ENCODE results near the gene POTEJ.
"Not testable (repeated sequence)": the region's sequence is repeated elsewhere in the genome, so short reads cannot be mapped to it uniquely, and the experiment has no call there.

Gene POTEJ

DNA sequence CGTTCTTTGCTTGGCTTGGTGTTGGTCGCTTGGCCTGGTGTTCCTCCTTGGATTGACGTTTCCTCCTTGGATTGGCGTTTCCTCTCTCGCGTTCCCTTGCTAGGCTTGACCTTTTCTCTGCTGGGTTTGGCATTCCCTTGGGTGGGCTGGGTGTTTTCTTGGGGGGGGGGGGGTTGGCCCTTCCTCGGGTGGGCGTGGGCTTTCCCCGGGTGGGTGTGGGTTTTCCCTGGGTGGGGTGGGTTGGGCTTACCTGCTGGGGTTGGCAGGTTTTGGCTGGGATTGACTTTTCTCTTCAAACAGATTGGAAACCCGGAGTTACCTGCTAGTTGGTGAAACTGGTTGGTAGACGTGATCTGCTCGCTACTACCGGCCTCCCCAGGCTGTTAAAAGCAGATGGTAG is at the start of gene POTEJ:
Gene POTEJ, plus strand, starts transcription at position 301 of the 400 bp plus-strand sequence. Its CDS starts 93 bp downstream, at position 394.
- ATAC-seq: not testable (repeated sequence)

DNA sequence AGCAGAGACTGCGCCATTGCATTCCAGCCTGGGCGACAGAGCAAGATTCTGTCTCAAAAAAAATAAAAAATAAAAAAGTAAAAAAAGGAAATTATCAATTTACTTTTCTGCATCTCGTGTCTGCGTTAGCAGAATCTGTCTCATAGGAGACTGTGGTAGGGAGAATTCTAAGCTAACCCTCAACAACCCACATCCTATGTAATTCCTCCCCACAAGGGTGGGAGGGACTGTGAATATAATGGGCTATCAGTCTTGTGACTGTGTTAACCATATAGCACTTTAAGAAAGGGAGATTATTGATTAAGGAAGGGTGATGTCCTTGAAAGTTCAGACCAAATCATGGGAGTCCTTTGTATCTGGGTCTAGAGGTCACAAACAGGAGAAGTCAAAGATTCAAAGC is 45.1 kb upstream of the POTEJ start:
- ATAC-seq: not testable (repeated sequence)

DNA sequence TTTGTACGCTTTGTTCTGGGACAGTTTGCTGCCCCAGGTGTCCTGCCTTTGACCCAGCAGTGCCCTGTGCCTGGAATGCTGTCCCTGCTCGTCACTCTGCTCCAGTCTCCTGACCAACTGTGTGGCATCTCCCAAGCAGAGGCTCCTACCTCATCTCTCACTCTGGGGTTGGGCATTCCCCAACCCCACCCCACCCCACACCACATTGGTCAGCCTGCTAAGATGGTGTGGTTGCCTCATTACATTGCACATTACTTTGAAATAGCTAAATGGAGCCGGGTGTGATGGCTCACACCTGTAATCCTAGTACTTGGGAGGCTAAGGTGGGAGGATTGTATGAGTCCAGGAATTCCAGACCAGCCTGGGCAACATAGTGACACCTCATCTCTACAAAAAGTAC is 39.3 kb upstream of the POTEJ start:
- not testable (repeated sequence) for ATAC-seq

DNA sequence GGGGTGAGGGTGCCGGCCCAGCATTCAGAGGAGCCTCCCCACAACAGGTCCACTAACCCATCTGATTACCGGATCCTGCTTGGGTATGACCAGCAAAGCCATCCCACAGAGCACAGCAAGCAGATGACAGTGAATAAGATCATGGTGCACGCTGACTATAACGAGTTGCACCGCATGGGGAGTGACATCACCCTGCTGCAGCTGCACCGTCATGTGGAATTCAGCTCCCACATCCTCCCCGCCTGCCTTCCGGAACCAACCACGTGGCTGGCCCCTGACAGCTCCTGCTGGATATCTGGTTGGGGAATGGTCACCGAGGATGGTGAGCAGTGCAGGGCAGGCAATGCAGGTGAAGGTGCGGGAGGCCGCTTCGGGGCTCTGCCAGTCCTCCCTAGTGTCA is 37.0 kb upstream of the POTEJ start:
- not testable (repeated sequence) for ATAC-seq

DNA sequence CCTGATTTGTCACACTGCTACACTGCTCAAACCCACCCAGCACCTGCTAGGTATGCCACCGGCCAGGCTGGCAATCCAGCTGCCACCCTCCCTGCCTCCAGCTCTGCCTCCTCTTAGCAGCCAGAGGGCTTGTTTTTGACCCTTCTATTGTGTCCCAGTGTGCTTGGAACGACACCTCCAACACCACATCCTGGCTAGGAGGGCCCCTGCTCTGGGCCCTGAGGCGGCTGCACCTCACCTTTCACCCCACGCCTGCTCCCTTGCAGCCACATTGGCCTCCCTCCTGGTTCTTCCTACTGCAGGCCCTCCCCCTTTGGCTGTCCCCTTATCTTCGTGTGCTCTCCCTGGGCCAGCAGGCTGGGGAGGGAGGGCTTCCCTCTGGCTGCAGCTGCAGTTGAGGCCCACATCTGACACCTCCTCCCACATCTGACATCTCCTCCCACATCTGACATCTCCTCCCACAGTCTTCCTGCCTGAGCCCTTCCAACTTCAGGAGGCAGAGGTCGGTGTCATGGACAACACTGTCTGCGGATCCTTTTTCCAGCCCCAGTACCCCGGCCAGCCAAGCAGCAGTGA is 34.9 kb upstream of the POTEJ start:
- ATAC-seq: peak in 1 of 2 donors; percentile 19

DNA sequence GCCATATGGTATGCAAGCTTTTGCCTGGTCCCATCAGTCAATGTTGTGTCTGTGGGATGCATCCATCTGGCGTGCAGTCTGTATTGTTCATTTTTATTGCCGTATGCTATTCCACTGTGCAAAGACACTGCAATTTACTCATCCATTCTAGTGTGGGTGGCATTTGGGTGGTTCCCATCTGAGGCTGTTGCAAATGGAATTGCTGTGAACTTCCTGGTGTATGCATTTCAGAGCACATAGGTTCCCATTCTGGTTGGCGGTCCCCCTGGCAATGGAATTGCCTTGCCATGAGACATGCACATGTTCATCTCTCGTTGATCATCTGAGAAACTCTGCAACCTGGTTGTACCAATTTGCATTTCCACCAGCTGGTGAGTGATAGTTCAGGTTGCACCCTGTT is 33.7 kb upstream of the POTEJ start:
- not testable (repeated sequence) for ATAC-seq

DNA sequence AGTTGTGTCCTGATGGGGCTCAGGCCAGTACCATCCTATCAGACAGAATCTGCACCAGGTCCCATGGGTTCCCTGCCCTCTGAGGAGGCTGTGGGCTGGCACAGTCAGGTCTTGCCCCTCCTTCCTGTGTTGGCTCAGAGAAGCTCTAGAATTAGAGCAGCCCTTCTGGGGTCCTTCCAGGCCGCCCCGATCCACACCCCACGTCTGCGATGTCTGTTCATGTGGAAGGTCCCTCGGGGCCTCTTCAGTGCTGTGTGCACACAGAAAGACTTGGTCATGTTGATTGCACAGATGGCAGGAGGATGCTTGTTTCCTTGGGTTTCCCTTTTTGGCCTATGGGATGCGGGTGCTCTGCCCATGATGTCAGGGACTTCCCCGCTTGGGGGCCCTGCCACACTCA is 32.1 kb upstream of the POTEJ start:
- ATAC-seq: not testable (repeated sequence)

DNA sequence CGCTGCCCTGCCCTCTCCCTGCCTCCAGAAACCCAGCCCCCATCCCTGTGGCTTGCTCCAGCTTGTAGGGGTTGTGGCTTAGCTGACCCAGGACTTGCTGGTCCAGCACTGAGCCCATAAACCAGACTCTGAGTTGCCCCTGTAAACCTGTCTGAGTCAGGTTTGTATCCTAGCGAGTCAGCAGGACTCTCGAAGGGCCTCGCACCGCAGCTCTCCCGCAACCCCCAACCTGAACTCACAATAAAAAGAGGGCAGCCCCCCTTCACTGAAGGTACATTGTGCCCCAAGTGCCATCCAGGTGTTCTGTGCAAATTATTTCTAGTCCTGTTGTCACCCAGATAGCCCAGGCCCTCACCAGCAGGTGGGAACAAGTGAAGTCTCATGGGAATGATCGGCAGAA is 29.7 kb upstream of the POTEJ start:
- not testable (repeated sequence) for ATAC-seq

DNA sequence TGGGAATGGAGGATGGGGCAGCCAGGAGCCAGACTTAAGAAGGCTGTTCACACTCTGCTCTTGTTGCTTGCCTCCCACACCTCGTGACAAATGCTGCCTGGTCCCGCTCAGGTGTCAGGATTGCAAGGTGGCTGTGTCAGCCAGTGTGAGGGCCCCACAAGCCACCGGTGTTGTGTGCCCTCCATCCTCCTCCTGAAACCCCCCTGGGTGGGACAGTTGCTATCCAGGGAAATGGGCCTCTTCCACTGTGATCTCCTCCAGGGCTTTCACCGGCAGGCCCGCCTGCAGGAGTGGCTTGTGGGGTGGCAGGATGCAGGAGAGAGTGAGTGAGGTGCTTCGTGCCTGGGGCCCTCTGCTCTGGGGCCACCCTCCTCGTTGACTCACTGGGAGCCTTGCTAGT is 28.3 kb upstream of the POTEJ start:
- not testable (repeated sequence) for ATAC-seq

DNA sequence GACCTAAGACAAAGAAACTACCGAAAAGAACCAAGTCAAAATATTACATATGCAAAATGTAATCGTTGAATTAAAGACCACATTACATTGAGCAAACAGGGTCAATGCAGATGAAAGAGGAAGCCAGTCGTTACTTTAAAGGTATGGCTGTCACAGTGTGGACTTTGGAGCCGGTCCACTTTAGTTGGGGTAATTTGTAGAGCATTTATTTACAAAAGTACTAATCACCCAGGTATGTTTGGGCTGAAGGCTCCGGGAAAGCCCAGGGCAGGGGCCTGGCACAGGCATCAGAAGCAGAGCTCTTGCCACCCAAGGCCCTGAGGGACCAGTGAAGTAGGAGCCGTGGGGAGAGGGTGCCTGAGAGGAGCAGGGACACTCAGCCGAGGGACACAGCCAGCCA is 27.7 kb upstream of the POTEJ start:
- not testable (repeated sequence) for ATAC-seq

DNA sequence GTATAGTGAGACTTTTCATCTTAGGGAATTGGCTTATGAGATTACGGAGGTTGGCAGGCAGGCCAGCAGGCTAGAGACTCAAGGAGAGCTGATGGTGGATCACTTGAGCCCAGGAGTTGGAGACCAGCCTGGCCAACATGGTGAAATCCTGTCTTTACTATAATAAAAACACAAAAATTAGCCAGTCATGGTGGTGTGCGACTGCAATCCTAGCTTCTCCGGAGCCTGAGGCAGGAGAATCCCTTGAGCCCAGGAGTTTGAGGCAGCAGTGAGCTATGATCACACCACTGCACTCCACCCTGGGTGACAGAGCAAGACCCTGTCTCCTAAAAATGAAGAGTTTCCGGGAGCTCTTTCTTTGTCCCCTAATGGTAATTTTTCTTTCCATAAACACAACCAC is 26.5 kb upstream of the POTEJ start:
- not testable (repeated sequence) for ATAC-seq

DNA sequence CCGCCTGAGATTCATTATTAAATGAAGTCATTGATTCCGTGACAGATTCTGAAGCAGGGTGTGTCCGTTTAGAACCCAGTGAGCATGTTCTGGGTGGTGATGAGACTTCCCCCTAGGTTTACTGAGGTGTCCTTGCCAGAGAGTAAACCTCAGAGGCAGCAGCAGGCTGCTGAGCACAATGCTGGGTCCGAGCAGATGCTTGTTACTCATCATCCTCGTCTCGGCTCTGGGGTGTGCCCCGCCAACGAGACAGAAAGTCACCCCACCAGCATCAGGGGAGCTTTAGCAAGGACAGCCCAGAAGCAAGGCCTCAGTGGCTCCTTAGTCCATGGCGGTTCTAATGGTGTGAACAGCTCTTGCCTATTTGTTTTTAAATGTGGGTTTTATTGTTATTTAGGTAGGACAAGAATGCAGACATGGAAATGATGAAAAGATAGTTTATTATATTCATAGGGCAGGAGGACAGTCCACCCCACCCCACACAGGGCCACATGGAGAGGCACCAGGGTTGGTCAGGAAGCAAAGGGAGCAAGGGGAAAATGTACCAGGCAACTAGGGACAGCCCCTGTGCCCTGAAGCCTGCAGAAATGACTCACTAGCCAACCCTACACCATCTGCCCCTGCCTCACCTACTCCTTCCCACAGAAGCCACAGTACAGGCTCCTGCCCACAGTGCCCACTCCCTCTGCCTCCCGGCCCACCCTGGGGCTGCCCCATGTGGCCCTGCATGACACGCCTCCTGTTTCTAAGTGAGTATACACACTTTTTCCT is 22.4 kb upstream of the POTEJ start:
- peak; percentile 88 to 90 for ATAC-seq

DNA sequence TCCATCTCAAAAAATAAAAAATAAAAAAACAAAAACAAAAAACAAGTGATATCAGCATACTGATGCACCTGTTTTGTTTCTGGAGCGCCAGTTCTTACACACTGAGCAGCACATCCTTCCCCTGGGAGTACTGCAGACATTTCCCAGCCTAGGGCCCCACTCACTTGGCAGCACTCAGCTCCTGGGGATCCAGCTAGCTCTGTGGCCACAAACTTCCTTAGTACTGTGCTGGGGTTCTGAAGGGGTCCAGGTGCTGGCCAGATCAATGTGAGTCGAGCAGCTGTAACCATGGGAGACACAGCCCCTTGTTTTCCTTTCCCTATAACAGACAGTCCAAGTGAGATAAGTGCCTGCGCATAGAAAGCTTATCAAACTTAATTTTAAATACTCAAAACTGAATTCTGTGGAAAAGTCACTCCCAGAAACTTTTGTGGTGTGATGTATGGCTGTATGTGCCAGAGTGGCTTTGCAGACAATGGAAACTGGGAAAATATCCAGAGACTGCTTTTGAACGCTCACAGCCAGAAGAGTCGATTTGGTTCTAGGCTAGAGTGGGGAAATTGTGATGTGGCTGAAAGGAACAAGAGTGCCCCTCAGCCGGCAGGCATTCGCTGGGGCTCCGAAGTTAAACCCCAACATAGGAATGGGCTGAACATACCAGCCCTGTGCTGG is 20.9 kb upstream of the POTEJ start:
- ATAC-seq: not testable (repeated sequence)

DNA sequence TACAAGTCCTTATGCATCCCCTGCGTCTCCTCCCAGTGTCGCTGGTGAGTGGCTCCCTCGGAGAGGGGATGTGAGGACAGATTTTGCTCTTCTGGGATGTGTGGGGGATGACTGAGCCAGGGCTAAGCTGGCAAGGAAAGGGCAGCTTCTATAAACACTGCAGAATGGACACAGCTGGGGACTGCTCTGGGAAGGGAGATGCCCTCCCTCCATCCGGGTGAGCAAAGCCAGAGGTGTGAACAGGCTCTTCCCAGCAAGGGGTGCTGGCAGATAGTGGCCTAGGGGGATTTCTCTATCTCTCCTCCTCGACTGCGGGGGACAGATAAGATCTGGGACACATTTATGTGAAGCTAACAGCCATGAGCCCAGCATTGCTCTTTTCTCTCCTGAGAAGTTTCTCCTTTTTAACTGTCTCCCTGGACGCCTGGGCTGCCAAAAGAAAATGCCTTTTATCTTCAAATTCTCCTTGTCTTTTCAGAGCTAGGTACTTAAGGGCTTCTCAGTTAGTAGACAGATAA is 20.3 kb upstream of the POTEJ start:
- not testable (repeated sequence) for ATAC-seq

DNA sequence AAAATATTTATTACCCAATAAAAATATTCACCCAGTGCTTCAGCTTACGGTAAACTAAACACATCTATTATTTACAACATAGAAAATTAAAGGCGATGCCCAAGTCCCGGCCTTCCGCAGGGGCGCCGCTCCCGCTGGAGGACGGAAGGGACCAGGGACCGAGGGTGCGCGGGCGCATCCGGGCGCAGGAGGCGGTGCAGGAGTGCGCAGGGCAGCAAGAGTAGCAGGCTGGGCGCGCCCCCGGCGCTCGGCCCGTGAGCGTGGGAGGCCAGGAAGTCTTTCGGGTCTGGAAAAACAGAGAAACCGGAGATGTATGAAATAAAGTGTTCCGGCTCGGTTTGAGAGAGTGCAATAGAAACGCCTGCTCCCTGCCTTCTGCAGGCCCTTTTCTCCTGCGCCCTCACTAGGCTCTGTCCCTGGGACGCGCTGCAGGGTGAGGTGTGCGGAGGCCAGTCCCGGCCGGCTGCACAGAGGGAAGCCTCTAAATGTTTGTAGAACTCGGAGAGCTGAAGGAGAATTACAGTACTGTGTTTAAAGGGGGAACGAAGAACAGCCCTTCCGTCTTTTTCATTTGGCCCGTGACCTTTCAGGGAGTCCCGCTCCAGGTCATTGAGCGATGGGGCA is 18.3 kb upstream of the POTEJ start:
- not testable (repeated sequence) for ATAC-seq

DNA sequence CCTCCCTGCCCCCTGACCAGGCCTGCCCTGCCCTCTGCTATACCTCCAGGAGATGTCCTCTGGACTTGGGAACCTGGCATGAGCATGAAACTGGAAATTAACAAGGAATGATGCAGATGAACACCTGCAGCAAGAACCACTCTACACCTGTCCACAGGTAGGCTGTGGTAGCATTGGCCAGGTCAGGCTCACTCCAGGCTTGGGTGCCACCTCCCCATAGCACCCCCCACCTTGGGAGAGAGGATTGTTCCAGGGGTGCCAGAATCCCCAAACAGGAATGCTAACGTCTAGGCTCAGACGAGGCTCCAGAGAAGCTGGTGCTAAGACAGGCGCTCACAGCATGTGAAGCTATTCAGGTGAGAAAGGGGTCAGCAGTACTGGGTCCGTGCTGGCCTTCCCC is 17.2 kb upstream of the POTEJ start:
- ATAC-seq: not testable (repeated sequence)

DNA sequence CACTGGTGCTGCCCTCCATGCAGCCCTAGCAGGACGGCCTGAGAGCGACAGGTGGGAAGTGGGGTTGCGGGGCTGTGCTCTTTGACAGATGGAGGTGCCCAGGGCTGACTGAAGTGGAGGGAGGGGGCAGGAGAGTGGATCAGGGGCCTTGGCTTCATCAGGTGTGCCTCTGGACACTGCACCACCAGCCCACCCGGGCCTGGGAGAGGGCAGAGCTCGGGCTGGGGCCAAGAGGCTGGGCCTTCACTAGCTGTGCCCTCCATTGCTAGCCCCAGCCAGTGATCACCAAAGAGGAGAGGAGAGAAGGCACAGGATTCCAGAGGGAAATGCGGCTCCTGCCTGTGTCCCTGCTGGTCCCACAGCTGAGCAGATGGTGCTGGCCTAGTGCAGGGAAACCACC is 14.5 kb upstream of the POTEJ start:
- not testable (repeated sequence) for ATAC-seq

DNA sequence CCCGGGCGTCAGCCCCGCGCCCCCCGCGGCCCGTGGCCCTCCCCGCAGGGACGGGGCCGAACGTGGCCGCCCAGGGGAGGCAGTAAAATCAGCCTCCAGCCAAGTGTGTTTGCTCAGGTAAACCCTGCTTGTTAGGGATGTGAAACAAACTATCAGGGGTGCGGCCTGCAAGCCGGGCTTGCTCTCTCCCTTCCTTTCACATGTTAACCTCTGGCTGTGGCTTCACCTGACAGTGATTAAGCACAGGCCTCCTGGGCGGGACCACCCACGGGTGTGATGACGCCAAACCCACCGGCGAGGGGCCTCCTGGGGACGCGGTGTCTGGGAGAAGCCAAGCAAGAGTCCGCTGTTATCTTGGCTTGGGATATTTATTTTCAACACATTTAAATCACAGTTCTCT is 13.2 kb upstream of the POTEJ start:
- not testable (repeated sequence) for ATAC-seq

DNA sequence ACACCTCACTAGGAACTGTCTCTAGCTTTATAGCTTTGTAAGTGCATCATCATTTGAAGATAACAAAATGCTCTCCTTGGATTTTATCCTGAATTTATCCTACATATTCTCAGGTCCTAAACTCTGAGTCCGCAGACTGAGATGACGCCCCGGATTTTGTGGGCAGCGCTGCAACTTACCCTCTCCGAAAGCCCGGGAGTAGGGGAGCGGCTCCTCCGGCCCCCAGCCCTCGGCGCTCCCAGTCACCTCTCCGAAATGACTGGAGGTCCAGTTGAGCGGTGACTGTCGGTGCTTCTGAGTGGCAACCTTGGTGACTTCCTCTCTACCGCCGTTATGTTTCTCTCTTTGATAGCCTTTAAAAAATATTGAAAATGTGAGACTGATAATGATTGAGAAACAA is 12.8 kb upstream of the POTEJ start:
- not testable (repeated sequence) for ATAC-seq

DNA sequence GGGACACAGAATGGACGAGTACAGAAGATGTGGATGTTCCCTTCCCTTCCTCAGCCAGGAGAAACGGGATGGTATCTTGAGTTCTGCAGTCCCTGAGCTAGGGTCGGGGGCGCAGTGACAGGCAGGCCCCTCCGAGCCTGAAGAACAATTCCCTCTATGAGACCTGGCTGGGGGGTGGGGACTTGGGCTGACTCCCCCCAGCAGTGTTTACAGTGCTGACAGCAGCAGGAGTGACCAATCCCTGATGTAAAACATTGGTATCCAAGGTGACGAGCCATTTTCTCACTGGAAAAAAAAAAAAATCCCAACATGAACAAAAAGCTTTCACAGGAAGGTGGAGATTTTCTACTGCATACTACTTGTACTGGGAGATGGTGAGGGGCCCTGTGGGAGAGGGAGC is 11.8 kb upstream of the POTEJ start, which contains the start of gene CFC1:
Gene CFC1, minus strand, starts transcription at position 183 of the 400 bp plus-strand sequence. CDS start 288 bp downstream, outside the sequence.
- ATAC-seq: not testable (repeated sequence)

DNA sequence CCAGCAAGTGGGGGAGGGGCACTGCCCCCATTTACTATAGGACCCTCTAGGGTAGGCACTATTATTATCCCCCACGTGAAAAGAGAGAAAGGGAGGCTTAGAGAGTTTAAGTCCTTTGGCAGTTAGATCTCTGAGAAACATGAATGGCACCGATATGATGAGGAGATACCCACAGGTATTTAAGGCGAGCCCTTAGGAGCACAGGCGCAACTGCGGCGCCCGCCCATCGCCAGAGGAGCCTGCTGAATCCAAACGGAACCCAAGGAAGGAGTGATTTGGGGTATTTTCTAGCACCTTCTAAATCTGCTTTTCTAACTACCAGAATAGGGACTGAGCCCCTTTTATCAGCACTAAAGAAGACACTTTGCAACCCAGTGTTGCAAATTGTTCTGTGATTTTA is 11.3 kb upstream of the POTEJ start:
- not testable (repeated sequence) for ATAC-seq

DNA sequence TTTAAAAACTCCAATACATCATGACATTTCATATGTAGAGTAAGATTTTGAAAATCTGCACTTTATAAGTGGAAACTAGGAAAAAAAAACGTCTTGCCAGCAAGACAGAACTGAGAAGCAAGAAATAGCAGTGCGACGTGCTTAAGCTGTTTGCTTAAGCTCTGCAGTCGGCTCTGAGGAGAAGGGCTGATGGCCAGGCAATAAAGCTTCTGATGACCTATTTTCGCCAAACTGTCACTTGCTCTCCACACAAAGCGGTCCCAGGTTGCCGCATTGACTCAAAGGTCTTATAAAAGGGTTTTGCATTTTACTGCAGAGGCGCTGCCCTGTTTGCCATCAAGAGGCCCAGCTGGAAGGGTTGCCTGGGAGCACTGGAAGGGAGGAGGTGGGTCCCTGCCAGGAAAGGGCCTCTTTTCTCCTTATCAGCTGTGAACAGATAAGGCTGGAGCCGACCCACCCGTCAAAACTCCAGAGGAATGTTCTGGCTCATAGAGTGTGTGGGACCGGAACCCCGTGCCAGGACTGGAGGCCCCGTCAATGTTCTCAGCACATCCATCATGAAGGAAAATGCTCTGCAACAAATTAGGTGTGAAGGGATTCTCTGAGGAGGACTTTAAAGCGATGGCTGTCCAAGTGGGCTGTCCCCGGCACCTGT is 9.5 kb upstream of the POTEJ start:
- ATAC-seq: not testable (repeated sequence)

Data from activated CD4-positive, CD25-positive, alpha-beta regulatory T cell treated with anti-CD3 and anti-CD28 coated beads, Interleukin-2, amount 50 U/mL, for 24 hours (primary cell).